ENCODE data around the gene SLC25A12. TPM values are rescaled to one million over a fixed set of nuclear protein-coding genes. Genes with fewer than 3 reads are reported as not detected.

The SLC25A12 gene
- polyA plus RNA-seq, 3 donors, result 6.5 to 8.8 (median 7.0) TPM

DNA sequence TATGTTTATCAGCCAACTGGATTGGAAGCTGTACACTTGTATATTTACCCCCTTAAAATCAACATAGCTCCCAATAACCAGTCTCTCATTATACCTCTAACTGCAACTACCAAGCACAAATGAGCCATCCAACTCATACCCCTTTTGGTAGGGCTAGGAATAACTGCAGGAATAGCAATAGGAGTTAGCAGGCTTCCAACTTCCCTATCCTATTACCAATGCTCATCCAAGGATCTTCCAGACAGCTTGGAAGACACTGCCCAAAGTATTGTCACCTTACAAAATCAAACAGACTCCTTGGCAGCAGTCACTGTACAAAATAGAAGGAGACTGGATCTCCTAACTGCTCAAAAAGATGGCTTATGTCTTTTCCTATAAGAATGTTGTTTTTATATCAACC lies 61.6 kb downstream of the SLC25A12 start:
- peaks cover 16 to 23% of the 10 kb centered on the region in 2 donors for H3K9me3 ChIP-seq (replicated peaks in 1 of 2; ENCODE audit: control insufficient read depth in 1 of 2, insufficient read depth in 1 of 2, low read length in 2 of 2)
- no peak overlapping the region for H3K27ac ChIP-seq (ENCODE audit: low read depth in 1 of 2, low read length in 2 of 2)
- H3K36me3 Mint-ChIP-seq, result peaks cover 79 to 91% of the 10 kb centered on the region in 2 donors
- intact Hi-C loops (cut with micrococcal nuclease), result no loop called here
- peaks cover 20 to 34% (median 24%) of the 10 kb centered on the region in 7 donors for H3K9me3 Mint-ChIP-seq
- no peak overlapping the region for H3K4me2 ChIP-seq (replicated peaks; ENCODE audit: extremely low read depth, low read length, poor library complexity, severe bottlenecking)
- TF ChIP-seq, protein P1, sequence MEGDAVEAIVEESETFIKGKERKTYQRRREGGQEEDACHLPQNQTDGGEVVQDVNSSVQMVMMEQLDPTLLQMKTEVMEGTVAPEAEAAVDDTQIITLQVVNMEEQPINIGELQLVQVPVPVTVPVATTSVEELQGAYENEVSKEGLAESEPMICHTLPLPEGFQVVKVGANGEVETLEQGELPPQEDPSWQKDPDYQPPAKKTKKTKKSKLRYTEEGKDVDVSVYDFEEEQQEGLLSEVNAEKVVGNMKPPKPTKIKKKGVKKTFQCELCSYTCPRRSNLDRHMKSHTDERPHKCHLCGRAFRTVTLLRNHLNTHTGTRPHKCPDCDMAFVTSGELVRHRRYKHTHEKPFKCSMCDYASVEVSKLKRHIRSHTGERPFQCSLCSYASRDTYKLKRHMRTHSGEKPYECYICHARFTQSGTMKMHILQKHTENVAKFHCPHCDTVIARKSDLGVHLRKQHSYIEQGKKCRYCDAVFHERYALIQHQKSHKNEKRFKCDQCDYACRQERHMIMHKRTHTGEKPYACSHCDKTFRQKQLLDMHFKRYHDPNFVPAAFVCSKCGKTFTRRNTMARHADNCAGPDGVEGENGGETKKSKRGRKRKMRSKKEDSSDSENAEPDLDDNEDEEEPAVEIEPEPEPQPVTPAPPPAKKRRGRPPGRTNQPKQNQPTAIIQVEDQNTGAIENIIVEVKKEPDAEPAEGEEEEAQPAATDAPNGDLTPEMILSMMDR (IDR thresholded peaks at IDR 0.05), result no peak
- H3K79me2 ChIP-seq (ENCODE audit: insufficient read depth, low read length), result no peaks in the 10 kb centered on the region
- no peak overlapping the region for H3K4me3 ChIP-seq (replicated peaks in 1 of 3; ENCODE audit: low read depth in 2 of 3, low read length in 3 of 3)
- no peak overlapping the region for H2AFZ ChIP-seq (ENCODE audit: insufficient read depth, low read depth, low read length, poor library complexity, severe bottlenecking)
- no peak for DNase-seq
- no peaks in the 10 kb centered on the region for H4K20me1 ChIP-seq (ENCODE audit: insufficient read depth, low read length)
- H3K4me1 Mint-ChIP-seq, result peaks cover under 1% of the 10 kb centered on the region
- no peak overlapping the region for H3K9ac ChIP-seq (ENCODE audit: insufficient read depth, low read length, poor library complexity, severe bottlenecking)
- no peaks in the 10 kb centered on the region for H3K4me1 ChIP-seq (ENCODE audit: control insufficient read depth in 1 of 2, insufficient read depth in 2 of 2, low read length in 2 of 2)
- no peaks in the 10 kb centered on the region for H3K27me3 Mint-ChIP-seq (ENCODE audit: low read depth in 3 of 3)
- H3K4me3 Mint-ChIP-seq, result no peak overlapping the region
- H3K27me3 ChIP-seq (ENCODE audit: control insufficient read depth in 2 of 2, insufficient read depth in 2 of 2, low read length in 2 of 2), result no peaks in the 10 kb centered on the region
- peaks cover 69 to 99% of the 10 kb centered on the region in 2 donors for H3K36me3 ChIP-seq (replicated peaks in 1 of 2; ENCODE audit: control insufficient read depth in 1 of 2, insufficient read depth in 2 of 2, low read length in 2 of 2)
- H3K27ac Mint-ChIP-seq, result peak overlapping the region in 1 of 7 donors; percentile 1

DNA sequence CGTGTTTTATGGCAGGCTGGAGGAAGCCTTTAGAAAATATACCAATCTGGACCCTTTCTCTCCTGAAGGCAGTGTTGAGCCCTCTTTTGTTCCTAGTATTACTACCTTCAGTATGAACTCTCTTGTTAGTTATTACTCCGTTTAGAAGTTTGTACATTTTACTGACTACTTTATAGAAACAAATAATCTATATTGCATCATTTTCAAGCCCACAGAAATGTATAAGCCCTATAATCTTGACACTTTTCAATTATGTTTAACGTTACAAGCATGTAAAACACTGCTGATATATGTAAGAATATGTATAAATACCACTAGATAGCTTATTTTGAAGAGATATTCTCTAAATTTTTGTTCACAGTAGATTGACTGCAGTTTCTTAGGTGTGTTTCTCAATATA lies 64.0 kb downstream of the SLC25A12 start:
- H3K27me3 Mint-ChIP-seq (ENCODE audit: low read depth in 3 of 3), result no peaks in the 10 kb centered on the region
- TF ChIP-seq, protein P1 (IDR thresholded peaks at IDR 0.05), result no peak
- peak overlapping the region in 2 of 7 donors; percentile 25 to 59 for H3K27ac Mint-ChIP-seq
- no peak overlapping the region for H2AFZ ChIP-seq (ENCODE audit: insufficient read depth, low read depth, low read length, poor library complexity, severe bottlenecking)
- WGBS (ENCODE audit: insufficient coverage), result no CpG with 5 or more reads among the region's 3 CpGs
- H3K79me2 ChIP-seq (ENCODE audit: insufficient read depth, low read length), result no peaks in the 10 kb centered on the region
- H3K9me3 Mint-ChIP-seq, result peaks cover 20 to 34% (median 26%) of the 10 kb centered on the region in 7 donors
- intact Hi-C loops (cut with micrococcal nuclease), result no loop called here
- no peaks in the 10 kb centered on the region for H3K4me1 ChIP-seq (ENCODE audit: control insufficient read depth in 1 of 2, insufficient read depth in 2 of 2, low read length in 2 of 2)
- H4K20me1 ChIP-seq (ENCODE audit: insufficient read depth, low read length), result no peaks in the 10 kb centered on the region
- H3K4me2 ChIP-seq (replicated peaks; ENCODE audit: extremely low read depth, low read length, poor library complexity, severe bottlenecking), result no peak overlapping the region
- H3K4me3 ChIP-seq (replicated peaks in 1 of 3; ENCODE audit: low read depth in 2 of 3, low read length in 3 of 3), result no peak overlapping the region
- H3K36me3 ChIP-seq (replicated peaks in 1 of 2; ENCODE audit: control insufficient read depth in 1 of 2, insufficient read depth in 2 of 2, low read length in 2 of 2), result peaks cover 59 to 97% of the 10 kb centered on the region in 2 donors
- peaks cover 16 to 23% of the 10 kb centered on the region in 2 donors for H3K9me3 ChIP-seq (replicated peaks in 1 of 2; ENCODE audit: control insufficient read depth in 1 of 2, insufficient read depth in 1 of 2, low read length in 2 of 2)
- peaks cover 75 to 89% of the 10 kb centered on the region in 2 donors for H3K36me3 Mint-ChIP-seq
- no peaks in the 10 kb centered on the region for H3K27me3 ChIP-seq (ENCODE audit: control insufficient read depth in 2 of 2, insufficient read depth in 2 of 2, low read length in 2 of 2)
- H3K4me3 Mint-ChIP-seq, result no peak overlapping the region
- H3K9ac ChIP-seq (ENCODE audit: insufficient read depth, low read length, poor library complexity, severe bottlenecking), result no peak overlapping the region
- no peaks in the 10 kb centered on the region for H3K4me1 Mint-ChIP-seq
- no peak for DNase-seq
- no peak overlapping the region for H3K27ac ChIP-seq (ENCODE audit: low read depth in 1 of 2, low read length in 2 of 2)

All from CD14-positive monocyte (primary cell).